NCI-H2081 (cell line): ENCODE results near the gene ZBTB12.
A peak's percentile ranks its signal among the peaks of the same experiment; 100 is the strongest.
"Not testable (repeated sequence)": the region's sequence is repeated elsewhere in the genome, so short reads cannot be mapped to it uniquely, and the experiment has no call there.

Source experiments
- DNase-seq, 2 experiments: peaks; one replicate each; lab custom pipeline; 2025; lab: John Stamatoyannopoulos, UW

ZBTB12 gene, protein sequence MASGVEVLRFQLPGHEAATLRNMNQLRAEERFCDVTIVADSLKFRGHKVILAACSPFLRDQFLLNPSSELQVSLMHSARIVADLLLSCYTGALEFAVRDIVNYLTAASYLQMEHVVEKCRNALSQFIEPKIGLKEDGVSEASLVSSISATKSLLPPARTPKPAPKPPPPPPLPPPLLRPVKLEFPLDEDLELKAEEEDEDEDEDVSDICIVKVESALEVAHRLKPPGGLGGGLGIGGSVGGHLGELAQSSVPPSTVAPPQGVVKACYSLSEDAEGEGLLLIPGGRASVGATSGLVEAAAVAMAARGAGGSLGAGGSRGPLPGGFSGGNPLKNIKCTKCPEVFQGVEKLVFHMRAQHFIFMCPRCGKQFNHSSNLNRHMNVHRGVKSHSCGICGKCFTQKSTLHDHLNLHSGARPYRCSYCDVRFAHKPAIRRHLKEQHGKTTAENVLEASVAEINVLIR

DNA sequence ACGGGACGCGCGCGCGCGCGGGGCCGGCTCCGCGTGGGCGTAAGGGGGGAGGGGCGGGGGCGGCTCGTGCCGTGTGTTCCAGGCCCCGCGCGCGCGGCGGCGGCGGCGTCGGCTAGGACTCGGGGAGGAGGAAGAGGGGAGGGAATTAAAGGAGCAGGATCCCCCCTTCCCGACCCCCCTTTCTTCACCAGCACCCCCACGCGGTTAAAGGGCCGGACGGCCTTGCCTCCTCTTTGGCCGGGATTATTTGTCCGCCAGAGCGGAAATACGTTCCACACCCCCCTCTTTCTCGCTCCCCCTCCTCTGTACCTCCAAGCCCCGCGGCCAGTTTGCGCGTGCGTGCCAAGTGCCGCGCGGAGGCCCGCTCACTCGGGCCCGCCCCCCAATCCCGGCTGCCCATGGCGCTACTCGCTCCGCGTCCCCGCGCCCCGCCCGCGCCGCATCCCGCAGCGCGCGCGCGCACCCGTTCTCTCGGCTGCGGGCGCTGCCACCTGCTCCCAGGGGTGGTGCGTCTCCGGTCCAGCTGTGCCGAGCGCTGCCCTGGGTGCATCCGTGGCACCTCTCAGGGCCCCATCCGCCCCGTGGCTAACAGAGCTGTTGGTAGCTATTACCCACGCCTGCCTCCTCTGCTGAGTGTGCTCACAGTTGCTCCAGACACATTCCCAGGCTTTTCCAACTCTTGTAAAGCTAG is at the start of gene ZBTB12:
Gene ZBTB12 (minus strand): TSS at position 134 of the 691 bp plus-strand sequence. CDS start 781 bp downstream, outside the sequence.
- peak; percentile 96 for DNase-seq

DNA sequence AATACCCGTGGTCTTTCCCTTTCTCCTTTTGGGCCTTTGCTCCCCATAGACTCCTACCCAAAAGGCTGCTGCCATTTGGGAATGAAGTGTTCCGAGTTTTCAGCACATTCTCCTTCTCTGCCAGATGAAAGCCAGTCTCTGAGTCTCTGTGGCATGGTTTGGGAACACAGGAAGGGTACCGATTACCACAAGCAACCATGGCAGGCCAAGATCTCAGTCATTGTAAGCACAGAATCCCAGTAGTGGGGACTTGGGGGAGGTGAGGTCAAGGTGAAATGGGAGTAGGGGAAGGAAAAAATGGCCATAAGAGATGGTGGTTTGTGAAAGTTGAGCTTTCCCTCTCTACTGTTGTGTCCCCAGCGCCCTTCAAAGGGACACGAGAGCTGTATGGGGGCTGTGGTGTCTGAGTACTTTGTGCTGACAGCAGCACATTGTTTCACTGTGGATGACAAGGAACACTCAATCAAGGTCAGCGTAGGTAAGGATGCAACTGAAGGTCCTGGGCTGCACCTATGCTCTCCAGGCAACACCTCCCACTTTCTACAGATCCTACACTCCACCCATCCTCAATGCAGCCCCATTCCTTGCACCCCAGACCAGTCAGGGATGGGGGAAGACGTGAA is 48.2 kb upstream of the ZBTB12 start:
- no peak for DNase-seq

DNA sequence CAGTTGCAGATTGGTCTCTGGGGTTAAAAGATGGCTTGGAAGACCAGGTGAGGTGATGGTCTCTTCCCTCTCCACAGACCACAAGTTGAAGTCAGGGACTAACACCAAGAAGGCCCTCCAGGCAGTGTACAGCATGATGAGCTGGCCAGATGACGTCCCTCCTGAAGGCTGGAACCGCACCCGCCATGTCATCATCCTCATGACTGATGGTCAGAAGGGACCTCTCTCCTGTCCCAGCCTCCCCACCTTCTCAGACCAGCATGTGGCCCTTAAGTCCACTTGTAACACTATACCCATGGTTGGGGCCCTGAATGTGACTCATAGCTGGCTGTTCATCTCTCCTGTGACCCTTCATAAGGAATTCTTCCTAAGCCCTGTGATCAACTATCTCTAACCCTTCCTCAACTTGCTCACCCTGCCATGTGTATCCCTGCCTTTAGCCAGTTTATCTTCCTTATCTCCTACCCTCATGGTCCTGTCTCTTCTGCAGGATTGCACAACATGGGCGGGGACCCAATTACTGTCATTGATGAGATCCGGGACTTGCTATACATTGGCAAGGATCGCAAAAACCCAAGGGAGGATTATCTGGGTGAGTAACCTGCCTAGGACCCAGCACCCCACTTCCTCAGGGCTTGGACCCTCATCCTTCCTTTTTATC is 47.0 kb upstream of the ZBTB12 start:
- DNase-seq = no peak

DNA sequence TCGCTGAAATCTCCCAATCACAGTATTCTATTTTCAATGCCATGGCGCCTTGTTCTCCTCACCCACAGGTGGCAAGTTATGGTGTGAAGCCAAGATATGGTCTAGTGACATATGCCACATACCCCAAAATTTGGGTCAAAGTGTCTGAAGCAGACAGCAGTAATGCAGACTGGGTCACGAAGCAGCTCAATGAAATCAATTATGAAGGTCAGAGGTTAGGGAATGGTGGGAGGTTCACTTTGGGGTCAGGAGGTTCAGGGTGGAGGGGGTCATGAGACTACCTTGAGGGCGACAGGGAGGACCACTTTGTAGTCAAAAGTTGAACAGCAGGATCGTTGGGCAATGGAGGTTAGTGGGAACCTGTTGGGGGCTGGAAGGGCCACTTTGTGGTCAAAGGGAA is 46.4 kb upstream of the ZBTB12 start:
- no peak for DNase-seq

- DNase-seq = no peak
Measured at GRCh38 chr6:31947864-31948263, 46.0 kb upstream of the ZBTB12 start.

GRCh38 chr6:31947070-31947675 is 45.3 kb upstream of the ZBTB12 start:
- no peak for DNase-seq

DNA sequence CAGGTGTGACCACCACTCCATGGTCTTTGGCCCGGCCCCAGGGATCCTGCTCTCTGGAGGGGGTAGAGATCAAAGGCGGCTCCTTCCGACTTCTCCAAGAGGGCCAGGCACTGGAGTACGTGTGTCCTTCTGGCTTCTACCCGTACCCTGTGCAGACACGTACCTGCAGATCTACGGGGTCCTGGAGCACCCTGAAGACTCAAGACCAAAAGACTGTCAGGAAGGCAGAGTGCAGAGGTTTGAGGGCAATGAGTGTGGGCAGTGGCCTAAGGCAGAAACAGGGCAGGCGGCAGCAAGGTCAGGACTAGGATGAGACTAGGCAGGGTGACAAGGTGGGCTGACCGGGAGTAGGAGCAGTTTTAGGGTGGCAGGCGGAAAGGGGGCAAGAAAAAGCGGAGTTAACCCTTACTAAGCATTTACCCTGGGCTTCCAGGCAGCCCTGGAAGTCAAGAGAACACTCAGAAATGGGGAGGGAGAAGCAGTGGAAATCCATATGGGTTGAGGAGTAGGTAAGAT is 44.5 kb upstream of the ZBTB12 start:
- no peak for DNase-seq

- no peak for DNase-seq
Measured at GRCh38 chr6:31945507-31946369, 43.9 kb upstream of the ZBTB12 start, which contains the start of gene CFB. Gene CFB (plus strand): TSS chr6:31946095. CDS start chr6:31946222, 127 bp downstream.

DNA sequence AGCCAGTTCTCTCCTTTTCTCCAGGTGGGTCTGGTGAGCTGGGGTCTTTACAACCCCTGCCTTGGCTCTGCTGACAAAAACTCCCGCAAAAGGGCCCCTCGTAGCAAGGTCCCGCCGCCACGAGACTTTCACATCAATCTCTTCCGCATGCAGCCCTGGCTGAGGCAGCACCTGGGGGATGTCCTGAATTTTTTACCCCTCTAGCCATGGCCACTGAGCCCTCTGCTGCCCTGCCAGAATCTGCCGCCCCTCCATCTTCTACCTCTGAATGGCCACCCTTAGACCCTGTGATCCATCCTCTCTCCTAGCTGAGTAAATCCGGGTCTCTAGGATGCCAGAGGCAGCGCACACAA is 43.2 kb upstream of the ZBTB12 start:
- no peak for DNase-seq

DNA sequence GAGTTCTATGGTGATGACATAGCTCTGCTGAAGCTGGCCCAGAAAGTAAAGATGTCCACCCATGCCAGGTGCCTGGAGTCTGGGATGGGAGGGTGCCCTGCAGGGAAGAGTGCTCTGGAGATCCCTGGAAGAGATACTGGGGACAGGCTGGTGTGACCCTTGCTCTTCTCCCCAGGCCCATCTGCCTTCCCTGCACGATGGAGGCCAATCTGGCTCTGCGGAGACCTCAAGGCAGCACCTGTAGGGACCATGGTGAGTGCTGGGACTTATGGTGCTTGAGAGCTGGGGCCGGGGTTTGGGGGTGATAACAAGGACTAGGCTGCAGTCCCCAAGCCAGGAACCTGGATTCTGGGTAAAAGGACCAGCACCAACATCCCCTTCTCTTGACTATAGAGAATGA is 41.9 kb upstream of the ZBTB12 start:
- no peak for DNase-seq

- DNase-seq = no peak
Measured at GRCh38 chr6:31940256-31940664, 38.4 kb upstream of the ZBTB12 start.

DNA sequence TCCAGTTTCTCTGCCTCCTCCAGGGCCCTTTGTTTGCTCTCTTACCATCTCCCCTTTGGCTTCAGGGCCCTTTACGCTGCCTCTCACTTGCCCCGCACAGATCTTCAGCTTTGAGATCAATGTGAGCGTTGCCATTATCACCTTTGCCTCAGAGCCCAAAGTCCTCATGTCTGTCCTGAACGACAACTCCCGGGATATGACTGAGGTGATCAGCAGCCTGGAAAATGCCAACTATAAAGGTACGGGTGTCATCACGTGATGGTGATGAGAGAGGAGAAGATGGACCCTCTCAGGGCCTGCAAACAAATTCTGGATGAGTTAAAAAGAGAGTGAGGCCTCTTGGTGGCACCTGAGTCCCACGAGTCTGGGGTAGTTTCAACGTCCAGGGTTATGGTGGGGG is 33.9 kb upstream of the ZBTB12 start:
- no peak for DNase-seq

GRCh38 chr6:31935021-31935420 is 33.1 kb upstream of the ZBTB12 start:
- DNase-seq = no peak

GRCh38 chr6:31933537-31933936 is 31.7 kb upstream of the ZBTB12 start:
- no peak for DNase-seq

DNA sequence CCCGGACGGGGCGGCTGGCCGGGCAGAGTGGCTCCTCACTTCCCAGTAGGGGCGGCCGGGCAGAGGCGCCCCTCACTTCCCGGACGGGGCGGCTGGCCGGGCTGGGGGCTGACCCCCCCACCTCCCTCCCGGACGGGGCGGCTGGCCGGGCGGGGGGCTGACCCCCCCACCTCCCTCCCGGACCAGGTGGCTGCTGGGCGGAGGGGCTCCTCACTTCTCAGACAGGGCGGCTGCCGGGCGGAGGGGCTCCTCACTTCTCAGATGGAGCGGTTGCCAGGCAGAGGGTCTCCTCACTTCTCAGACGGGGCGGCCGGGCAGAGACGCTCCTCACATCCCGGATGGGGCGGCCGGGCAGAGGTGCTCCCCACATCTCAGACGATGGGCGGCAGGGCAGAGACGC is 30.3 kb upstream of the ZBTB12 start:
- DNase-seq = not testable (repeated sequence)

- DNase-seq = no peak
Measured at GRCh38 chr6:31930962-31931361, 29.1 kb upstream of the ZBTB12 start.

GRCh38 chr6:31928672-31928939 is 26.7 kb upstream of the ZBTB12 start:
- no peak for DNase-seq

DNA sequence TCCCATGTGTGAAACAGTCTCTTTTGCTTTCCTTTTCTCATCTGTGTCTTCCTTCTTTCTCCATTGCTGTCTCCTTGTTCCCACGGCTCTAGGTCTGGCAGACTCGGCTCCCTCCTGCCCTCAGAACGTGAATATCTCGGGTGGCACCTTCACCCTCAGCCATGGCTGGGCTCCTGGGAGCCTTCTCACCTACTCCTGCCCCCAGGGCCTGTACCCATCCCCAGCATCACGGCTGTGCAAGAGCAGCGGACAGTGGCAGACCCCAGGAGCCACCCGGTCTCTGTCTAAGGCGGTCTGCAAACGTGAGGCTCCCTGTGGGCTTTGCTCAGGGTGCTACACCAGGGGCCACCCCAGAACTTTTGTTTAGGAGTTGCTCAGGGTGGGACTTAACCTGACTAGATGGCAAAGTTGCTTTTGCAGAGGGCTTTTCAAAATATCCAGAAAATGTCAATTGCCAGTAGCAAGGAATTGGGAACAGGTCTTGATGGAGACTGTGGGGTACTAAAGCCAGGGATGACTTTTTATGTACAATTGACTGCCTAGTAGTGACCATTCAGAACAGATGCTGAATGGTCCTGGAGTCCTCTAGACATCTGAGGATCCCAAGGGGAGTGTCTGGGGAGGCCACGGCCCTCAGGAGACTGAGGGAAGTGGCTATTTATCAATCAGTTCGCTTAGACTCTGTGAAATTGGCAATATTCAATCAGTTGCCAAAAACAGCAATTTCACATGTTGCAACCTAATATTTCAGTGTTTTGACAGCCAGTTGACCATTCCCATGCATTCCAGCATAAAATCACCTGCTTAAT is 26.2 kb upstream of the ZBTB12 start:
- DNase-seq = no peak

DNA sequence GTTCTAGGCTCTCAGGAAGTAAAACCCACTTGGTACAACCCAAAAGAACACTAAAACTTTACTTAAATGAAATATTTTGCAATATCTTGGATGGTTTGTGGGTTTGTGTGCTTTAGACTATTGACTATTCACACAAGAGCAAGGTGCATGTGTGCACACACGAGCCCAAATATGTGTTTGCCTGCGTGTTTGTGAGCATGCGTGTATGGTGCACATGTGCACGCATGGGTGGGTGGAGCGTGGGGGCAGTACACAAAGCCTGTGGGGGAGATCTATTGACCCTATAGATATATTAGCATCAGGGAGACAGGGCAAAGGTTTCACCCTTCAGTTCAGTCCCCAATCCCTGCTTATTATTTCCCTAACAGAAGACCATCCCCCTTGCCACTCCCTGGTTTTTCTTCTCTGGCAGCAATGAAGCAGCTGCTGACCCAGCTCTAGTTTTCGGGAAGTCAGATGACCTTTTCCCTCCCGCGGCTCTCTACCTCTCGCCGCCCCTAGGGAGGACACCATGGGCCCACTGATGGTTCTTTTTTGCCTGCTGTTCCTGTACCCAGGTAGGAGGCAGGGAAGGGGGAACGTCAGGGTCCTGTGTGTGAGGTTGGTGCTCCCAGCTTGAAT is 25.5 kb upstream of the ZBTB12 start, which contains the start of gene C2:
Gene C2 (plus strand): TSS at position 476 of the 621 bp plus-strand sequence. CDS start 36 bp downstream, at position 512.
- no peak for DNase-seq
